GM12892 (cell line): Measurements from ENCODE around the gene DCP1B.

Source experiments
- POLR2A ChIP-seq: IDR thresholded peaks from 2 replicates; pipeline ENCODE4 v1.6.1; 2011; ENCODE audit warnings: low read depth, low read length, control low read depth
- POLR2AphosphoS5 ChIP-seq: IDR thresholded peaks from 2 replicates; pipeline ENCODE4 v1.6.1; 2011; ENCODE audit warnings: low read depth, low read length, control low read depth
- TAF1 ChIP-seq: IDR thresholded peaks from 2 replicates; pipeline ENCODE4 v1.6.1; 2011; ENCODE audit warnings: low read depth, mild to moderate bottlenecking, control low read depth, low read length, borderline replicate concordance

DNA sequence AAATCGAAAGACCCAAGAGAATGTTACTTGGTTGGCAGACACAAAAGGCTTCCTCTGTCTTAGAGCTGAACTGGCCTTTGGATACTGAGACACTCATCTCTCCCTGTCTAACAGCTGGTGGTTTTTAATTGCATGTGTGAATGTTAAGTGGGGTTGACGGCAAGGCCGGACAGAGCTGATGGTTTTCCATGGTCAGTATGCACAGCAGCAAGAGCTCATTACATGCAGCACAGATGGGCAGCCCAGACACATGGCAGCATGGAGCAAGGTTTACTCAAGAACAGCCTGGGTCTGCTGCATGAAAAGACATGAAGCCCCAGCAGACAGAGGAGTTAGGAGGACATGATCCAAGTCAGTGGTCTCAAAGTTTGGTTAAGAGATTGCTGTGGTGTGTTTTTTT, 58.0 kb downstream of the DCP1B start:
- TF ChIP-seq POLR2A = no peak
- TF ChIP-seq POLR2AphosphoS5 = no peak
- no peak for TF ChIP-seq TAF1
